Astrocyte of the cerebellum (primary cell): ENCODE measurements around the gene ACOT8.

Source experiments
- DNase-seq: peaks from one replicate; pipeline ENCODE4 v3.0.0-alpha.2; 2011; ENCODE audit warnings: low read depth
- H3K4me3 ChIP-seq: 2 replicates; pipeline ENCODE4 v1.5.1; 2011; ENCODE audit warnings: mild to moderate bottlenecking, low read depth, low read length, moderate library complexity
- CTCF ChIP-seq: IDR thresholded peaks from 2 replicates; pipeline ENCODE4 v1.5.1; 2012; ENCODE audit warnings: low read length, low read depth, moderate library complexity, mild to moderate bottlenecking; ENCODE audit errors: missing control alignments
- in situ Hi-C: cut with HindIII; loops from 2 replicates; pipeline ENCODE4 v1.10.0; 2017; ENCODE audit warnings: low sequenced_read_pairs

Gene ACOT8

GRCh38 chr20:45863543-45864470, 6.6 kb upstream of the ACOT8 start:
- TF ChIP-seq CTCF: no peak

GRCh38 chr20:45861221-45862075, 4.3 kb upstream of the ACOT8 start:
- in situ Hi-C loops: no loop called here
- no peak for DNase-seq
- H3K4me3 ChIP-seq: no peak overlapping the region
- no peak for TF ChIP-seq CTCF

More at GRCh38 chr20:45863543-45864470, 6.6 kb upstream of the ACOT8 start:
- H3K4me3 ChIP-seq: no peak overlapping the region
- no peak for DNase-seq
- in situ Hi-C loops: no loop called here

DNA sequence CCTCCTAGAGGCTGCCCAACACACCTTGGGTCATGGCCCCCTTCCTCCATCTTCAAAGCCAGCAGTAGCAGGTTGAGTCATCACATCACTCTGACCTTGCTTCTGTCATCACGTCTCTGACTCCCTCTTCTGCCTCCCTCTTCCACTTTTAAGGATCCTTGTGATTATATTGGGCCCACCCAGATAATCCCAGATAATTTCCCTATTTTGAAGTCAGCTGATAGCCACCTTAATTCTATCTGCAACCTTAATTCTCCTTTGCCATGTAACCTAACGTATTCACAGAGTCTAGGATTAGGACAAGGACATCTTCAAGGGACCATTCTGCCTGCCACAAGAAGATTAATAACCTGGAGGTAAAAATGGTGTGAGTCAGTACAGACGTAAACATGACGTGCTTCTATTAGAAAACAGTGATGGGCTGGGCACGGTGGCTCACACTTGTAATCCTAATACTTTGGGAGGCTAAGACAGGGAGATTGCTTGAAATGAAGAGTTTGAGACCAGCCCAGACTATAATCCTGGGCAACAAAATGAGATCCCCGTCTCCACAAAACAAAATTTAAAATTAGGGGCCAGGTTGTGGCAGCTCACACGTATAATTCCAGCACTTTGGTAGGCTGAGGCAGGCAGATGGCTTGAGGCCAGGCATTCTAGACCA, 3.5 kb upstream of the ACOT8 start:
- no peak for DNase-seq
- in situ Hi-C loops: no loop called here
- no peak for TF ChIP-seq CTCF
- no peak overlapping the region for H3K4me3 ChIP-seq

GRCh38 chr20:45859916-45860315, 2.7 kb upstream of the ACOT8 start:
- no peak for TF ChIP-seq CTCF
- in situ Hi-C loops: no loop called here
- no peak for DNase-seq
- no peak overlapping the region for H3K4me3 ChIP-seq

GRCh38 chr20:45857882-45858216, 657 bp upstream of the ACOT8 start:
- no peak for DNase-seq
- peak overlapping the region; percentile 73 for H3K4me3 ChIP-seq
- in situ Hi-C loops: no loop called here
- no peak for TF ChIP-seq CTCF

DNA sequence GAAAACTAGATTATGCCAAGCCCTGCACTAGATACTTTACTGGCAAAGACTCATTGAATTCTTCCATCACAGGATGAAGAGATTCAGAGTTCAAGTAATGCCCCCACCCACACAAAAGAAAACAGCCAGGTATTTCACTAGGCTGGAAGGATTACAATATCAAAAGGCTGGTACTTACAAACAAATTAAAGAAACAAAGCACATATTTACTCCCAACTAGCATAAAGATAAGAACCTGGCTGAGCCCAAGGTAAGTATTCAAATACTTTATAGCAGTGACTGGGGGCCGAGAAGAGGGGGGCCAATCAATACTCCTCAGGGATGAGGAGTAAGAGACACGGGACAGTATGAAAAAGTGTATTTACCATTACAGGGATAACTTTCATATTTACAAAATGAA, 3.7 kb downstream of the ACOT8 start:
- H3K4me3 ChIP-seq: no peak overlapping the region
- in situ Hi-C loops: no loop called here
- TF ChIP-seq CTCF: no peak
- no peak for DNase-seq
